CD8-positive, alpha-beta memory T cell (primary cell): ENCODE data around the gene TBX18. TPM values are rescaled to one million over a fixed set of nuclear protein-coding genes. Genes with fewer than 3 reads are reported as not detected.

Experiments
- CTCF ChIA-PET: fragments of 350-600 bp; sonication (Branson Sonifier 250); formaldehyde crosslinking; loops from one replicate; lab custom pipeline; 2021; ENCODE audit warnings: antibody characterized with exemption; lab: Charles Lee
- POLR2A ChIA-PET: fragments of 350-600 bp; sonication (Branson Sonifier 250); formaldehyde crosslinking; loops from one replicate; lab custom pipeline; 2021; ENCODE audit warnings: antibody characterized with exemption; lab: Charles Lee
- DNase-seq, 5 donors: peaks; one replicate each; pipeline versions ENCODE4 v3.0.0 to v3.0.0-alpha.2; 2020 to 2022; ENCODE audit warnings: mixed read lengths in 1 of 5
- H3K27ac ChIP-seq: one replicate; pipeline ENCODE4 v1.7.0; 2013; ENCODE audit warnings: low read depth, mild to moderate bottlenecking, low read length, moderate library complexity
- H3K27me3 ChIP-seq: 2 replicates; pipeline ENCODE4 v1.7.0; 2013; ENCODE audit warnings: low read length, mild to moderate bottlenecking; ENCODE audit not compliant: insufficient read depth, poor library complexity, severe bottlenecking
- H3K36me3 ChIP-seq: 2 replicates; pipeline ENCODE4 v1.7.0; 2013; ENCODE audit warnings: mild to moderate bottlenecking, low read length, moderate library complexity; ENCODE audit not compliant: insufficient read depth
- H3K4me1 ChIP-seq: 2 replicates; pipeline ENCODE4 v1.7.0; 2013; ENCODE audit warnings: mild to moderate bottlenecking, low read length, moderate library complexity; ENCODE audit not compliant: insufficient read depth
- H3K4me3 ChIP-seq: 2 replicates; pipeline ENCODE4 v1.7.0; 2013; ENCODE audit warnings: mild to moderate bottlenecking, low read length
- H3K9me3 ChIP-seq: 2 replicates; pipeline ENCODE4 v1.7.0; 2013; ENCODE audit warnings: mild to moderate bottlenecking, low read length
- H3K27ac Mint-ChIP-seq, 8 donors: one replicate each; pipeline ENCODE4 v1.8.0; 2020 to 2021; ENCODE audit warnings: mixed read lengths in 8 of 8, mild to moderate bottlenecking in 6 of 8, inconsistent platforms in 3 of 8, moderate library complexity in 3 of 8
- H3K27me3 Mint-ChIP-seq, 2 donors: one replicate each; pipeline ENCODE4 v1.8.0; 2020 to 2021; ENCODE audit warnings: mixed read lengths in 2 of 2, mild to moderate bottlenecking in 1 of 2, moderate library complexity in 1 of 2
- H3K36me3 Mint-ChIP-seq, 3 donors: one replicate each; pipeline ENCODE4 v1.8.0; 2020 to 2021; ENCODE audit warnings: mixed read lengths in 3 of 3, inconsistent platforms in 1 of 3, mild to moderate bottlenecking in 1 of 3
- H3K4me1 Mint-ChIP-seq, 3 donors: one replicate each; pipeline ENCODE4 v1.8.0; 2020 to 2021; ENCODE audit warnings: mixed read lengths in 3 of 3, inconsistent platforms in 1 of 3, mild to moderate bottlenecking in 1 of 3
- H3K4me3 Mint-ChIP-seq, 7 donors: one replicate each; pipeline ENCODE4 v1.8.0; 2020 to 2021; ENCODE audit warnings: mixed read lengths in 7 of 7, mild to moderate bottlenecking in 6 of 7, moderate library complexity in 4 of 7, inconsistent platforms in 2 of 7
- H3K9me3 Mint-ChIP-seq, 5 donors: one replicate each; pipeline ENCODE4 v1.8.0; 2020 to 2022; ENCODE audit warnings: mixed read lengths in 5 of 5, mild to moderate bottlenecking in 3 of 5, moderate library complexity in 2 of 5, inconsistent platforms in 1 of 5
- polyA plus RNA-seq: library from polyadenylated mRNA; unstranded; fragments of 300-500 nt; fragmentation: Illumina TruSeq; gene quantifications from one replicate; pipeline ENCODE4 v1.2.3, GENCODE V29; 2021
- total RNA-seq, 2 experiments: library from RNA; stranded (reverse); gene quantifications; one replicate each; pipeline ENCODE4 v1.2.3, GENCODE V29; 2021

Gene TBX18
- total and polyA plus RNA-seq, 3 experiments from 2014 or later = not detected

DNA sequence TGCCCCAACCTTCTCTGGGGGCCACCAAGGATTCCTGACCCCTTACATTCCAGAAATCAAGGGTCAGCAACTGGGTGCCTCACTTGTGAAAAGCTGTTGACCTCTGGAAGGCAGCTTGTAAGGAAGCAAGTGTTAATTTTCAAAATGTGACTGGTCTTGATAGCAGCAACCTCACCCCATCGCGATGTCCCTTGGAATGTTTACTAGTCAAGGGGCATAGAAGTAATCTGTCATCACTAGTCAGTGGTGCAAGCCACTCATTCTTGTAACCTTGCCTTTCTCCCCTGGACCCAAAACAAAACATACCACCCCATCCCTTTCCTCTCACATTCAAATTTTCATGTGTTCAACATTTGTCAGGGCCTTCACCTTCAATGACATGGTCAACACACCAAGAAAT lies 30.5 kb downstream of the TBX18 start:
- peaks cover 0 to 3% of the 10 kb centered on the region in 2 donors for H3K27me3 Mint-ChIP-seq

DNA sequence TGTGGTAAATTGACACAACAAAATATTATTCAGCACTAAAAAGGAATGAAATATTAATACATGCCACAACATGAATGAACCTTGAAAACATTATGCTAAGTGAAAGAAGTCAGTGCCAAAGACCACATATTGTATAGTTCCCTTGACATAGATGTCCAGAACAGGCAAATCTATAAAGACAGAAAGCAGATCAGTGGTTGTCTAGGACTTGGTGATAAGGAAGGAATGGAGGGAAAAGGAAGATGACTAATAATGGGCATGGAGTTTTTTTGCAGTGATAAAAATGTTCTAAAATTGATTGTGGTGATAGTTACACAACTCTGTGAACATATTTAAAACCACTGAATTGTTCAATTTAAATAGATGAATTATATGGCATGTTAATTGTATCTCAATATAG lies 32.5 kb downstream of the TBX18 start:
- Mint-ChIP-seq H3K36me3 (no peaks in the 10 kb centered on the region), H3K4me1 (no peaks in the 10 kb centered on the region), H3K27me3 (no peaks in the 10 kb centered on the region), H3K4me3 (no peak overlapping the region), H3K9me3 (peaks cover 0 to 3% (median 0%) of the 10 kb centered on the region in 5 donors), H3K27ac (no peak overlapping the region)
- Histone ChIP-seq H3K4me1 (no peaks in the 10 kb centered on the region), H3K4me3 (no peak overlapping the region), H3K36me3 (no peaks in the 10 kb centered on the region), H3K27me3 (no peaks in the 10 kb centered on the region), H3K27ac (no peak overlapping the region), H3K9me3 (no peaks in the 10 kb centered on the region)
- POLR2A ChIA-PET = no interaction called here
- no peak for DNase-seq
- CTCF ChIA-PET = no interaction called here

More for the DNA sequence above, 30.5 kb downstream of the TBX18 start:
- H3K27ac Mint-ChIP-seq = no peak overlapping the region
- Histone ChIP-seq H3K4me1 (no peaks in the 10 kb centered on the region), H3K4me3 (no peak overlapping the region), H3K27ac (no peak overlapping the region), H3K9me3 (no peaks in the 10 kb centered on the region), H3K27me3 (no peaks in the 10 kb centered on the region), H3K36me3 (no peaks in the 10 kb centered on the region)
- no peaks in the 10 kb centered on the region for H3K36me3 Mint-ChIP-seq
- no peak overlapping the region for H3K4me3 Mint-ChIP-seq
- H3K9me3 Mint-ChIP-seq = peaks cover 0 to 2% (median 0%) of the 10 kb centered on the region in 5 donors
- H3K4me1 Mint-ChIP-seq = no peaks in the 10 kb centered on the region
- ChIA-PET POLR2A (no interaction called here), CTCF (no interaction called here)
- no peak for DNase-seq

DNA sequence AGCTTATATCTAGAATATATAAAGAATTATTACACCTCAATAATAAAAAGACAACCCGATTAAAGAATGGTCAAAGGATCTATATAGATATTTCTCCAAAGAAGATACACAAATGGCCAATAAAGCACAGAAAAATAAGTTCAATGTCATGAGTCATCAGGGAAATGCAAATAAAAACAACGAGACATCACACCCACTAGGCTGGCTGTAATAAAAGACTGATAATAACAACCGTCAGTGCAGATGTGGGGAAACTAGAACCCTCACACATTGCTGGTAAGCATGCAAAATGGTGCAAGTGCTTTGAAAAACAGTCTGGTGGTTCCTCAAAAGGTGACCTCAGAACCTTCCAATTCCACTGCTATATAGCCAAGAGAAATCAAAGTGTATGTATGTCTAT lies 33.0 kb downstream of the TBX18 start:
- no peak overlapping the region for H3K4me3 Mint-ChIP-seq
- no peaks in the 10 kb centered on the region for H3K4me1 Mint-ChIP-seq
- CTCF ChIA-PET = no interaction called here

DNA sequence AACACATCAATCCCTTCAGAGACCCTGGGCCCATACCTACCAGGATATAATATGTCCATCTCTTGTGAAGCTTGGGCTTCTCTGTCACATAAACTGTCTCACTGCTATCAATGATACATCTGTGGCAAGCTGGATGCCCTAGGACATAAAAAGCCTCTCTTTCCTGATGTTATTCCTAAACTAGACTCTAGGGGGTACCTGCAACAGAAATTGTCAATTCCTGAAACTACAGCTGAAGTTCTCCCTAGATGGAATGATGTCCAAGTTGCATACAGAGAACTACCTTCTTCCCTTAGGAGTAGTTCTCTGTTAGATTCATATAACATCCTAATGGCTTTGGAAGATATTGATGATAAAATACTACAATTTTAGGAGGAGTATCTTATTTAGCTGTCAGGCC lies 35.8 kb downstream of the TBX18 start:
- H3K27me3 Mint-ChIP-seq = no peaks in the 10 kb centered on the region
- no peak overlapping the region for H3K27ac Mint-ChIP-seq
- H3K36me3 ChIP-seq = no peaks in the 10 kb centered on the region
- no peaks in the 10 kb centered on the region for H3K4me1 Mint-ChIP-seq
- no peak overlapping the region for H3K4me3 Mint-ChIP-seq
- H3K4me1 ChIP-seq = no peaks in the 10 kb centered on the region
- H3K4me3 ChIP-seq = no peak overlapping the region
- DNase-seq = no peak
- H3K9me3 ChIP-seq = no peaks in the 10 kb centered on the region
- no peaks in the 10 kb centered on the region for H3K27me3 ChIP-seq
- H3K9me3 Mint-ChIP-seq = peaks cover 0 to 3% (median 0%) of the 10 kb centered on the region in 5 donors
- POLR2A ChIA-PET = no interaction called here
- no peaks in the 10 kb centered on the region for H3K36me3 Mint-ChIP-seq
- CTCF ChIA-PET = no interaction called here
- no peak overlapping the region for H3K27ac ChIP-seq

More for the DNA sequence above, 33.0 kb downstream of the TBX18 start:
- no peaks in the 10 kb centered on the region for H3K36me3 Mint-ChIP-seq
- Histone ChIP-seq H3K27ac (no peak overlapping the region), H3K9me3 (no peaks in the 10 kb centered on the region), H3K36me3 (no peaks in the 10 kb centered on the region), H3K4me3 (no peak overlapping the region), H3K27me3 (no peaks in the 10 kb centered on the region), H3K4me1 (no peaks in the 10 kb centered on the region)
- H3K9me3 Mint-ChIP-seq = peaks cover 0 to 3% (median 0%) of the 10 kb centered on the region in 5 donors
- POLR2A ChIA-PET = no interaction called here
- DNase-seq = no peak
- no peaks in the 10 kb centered on the region for H3K27me3 Mint-ChIP-seq
- no peak overlapping the region for H3K27ac Mint-ChIP-seq

DNA sequence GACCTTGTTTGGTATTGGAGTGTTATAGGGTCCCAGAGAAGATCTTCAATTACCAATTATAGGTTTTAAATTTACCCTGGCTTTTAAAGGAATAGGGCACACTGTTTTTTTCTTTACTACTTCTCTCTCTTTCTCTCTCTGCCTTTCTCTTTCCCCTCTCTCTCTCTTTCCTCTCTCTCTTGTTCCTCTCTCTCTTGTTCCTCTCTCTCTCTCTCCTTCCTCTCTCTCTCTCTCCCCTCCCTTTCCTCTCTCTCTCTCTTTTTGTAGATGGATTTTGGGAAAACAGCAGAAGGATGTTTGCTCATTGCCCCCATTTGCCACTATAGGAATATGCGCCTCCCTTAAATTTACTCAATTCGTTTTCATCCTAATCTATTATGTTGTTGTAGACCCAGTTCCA lies 45.2 kb downstream of the TBX18 start:
- Histone ChIP-seq H3K4me1 (no peaks in the 10 kb centered on the region), H3K9me3 (no peaks in the 10 kb centered on the region), H3K36me3 (no peaks in the 10 kb centered on the region), H3K27ac (no peak overlapping the region), H3K27me3 (no peaks in the 10 kb centered on the region), H3K4me3 (no peak overlapping the region)
- CTCF ChIA-PET = no interaction called here
- H3K27ac Mint-ChIP-seq = no peak overlapping the region
- no peaks in the 10 kb centered on the region for H3K9me3 Mint-ChIP-seq
- POLR2A ChIA-PET = no interaction called here
- peaks cover 0 to 2% of the 10 kb centered on the region in 2 donors for H3K27me3 Mint-ChIP-seq
- H3K4me1 Mint-ChIP-seq = no peaks in the 10 kb centered on the region
- DNase-seq = no peak
- no peaks in the 10 kb centered on the region for H3K36me3 Mint-ChIP-seq
- no peak overlapping the region for H3K4me3 Mint-ChIP-seq

DNA sequence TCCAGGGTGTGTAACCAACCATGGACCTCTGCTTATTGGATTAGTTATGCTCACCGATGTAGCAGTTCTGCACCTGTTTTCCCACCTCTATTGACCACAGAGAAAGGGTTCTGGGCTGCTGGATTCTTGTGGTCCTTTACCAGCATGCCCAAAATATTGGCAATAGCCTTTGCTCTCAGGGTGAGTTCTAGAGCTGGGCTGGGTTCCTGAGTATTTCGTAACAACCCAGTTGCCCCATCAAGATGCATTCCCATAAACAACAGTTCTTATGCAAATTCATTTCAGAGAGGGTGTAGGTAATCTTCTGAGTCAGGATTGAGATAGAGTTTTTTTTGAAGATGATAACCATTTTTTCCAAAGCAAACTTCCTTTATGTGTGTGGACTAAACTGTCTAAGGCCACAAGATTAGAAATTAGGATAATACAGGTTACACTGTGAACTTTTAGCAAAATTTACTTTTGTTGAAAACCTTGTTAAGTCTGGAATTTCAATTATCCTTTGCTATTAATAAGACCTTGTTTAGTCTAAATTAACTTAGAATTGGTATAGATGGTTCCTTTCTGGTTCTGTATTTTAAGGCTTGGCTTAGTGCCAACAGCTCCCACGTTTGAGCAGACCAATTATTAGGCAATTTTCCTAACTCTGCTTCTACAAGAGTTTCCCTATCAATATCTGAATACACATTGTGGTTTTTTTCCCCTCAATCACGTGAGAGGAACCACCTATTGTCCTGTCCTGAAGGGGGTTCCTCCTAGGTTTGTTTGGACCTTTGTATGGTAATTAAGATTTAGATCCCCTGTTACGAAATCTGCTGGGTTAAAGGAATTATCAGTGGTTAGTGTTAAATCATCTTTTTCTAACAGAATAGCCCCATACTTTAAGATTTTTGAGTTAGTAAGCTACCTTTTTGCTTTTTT lies 46.1 kb downstream of the TBX18 start:
- H3K4me1 Mint-ChIP-seq = no peaks in the 10 kb centered on the region
- no peak overlapping the region for H3K4me3 Mint-ChIP-seq
- DNase-seq = no peak
- H3K4me3 ChIP-seq = no peak overlapping the region
- POLR2A ChIA-PET = no interaction called here
- no peaks in the 10 kb centered on the region for H3K36me3 Mint-ChIP-seq
- H3K9me3 Mint-ChIP-seq = no peaks in the 10 kb centered on the region
- H3K36me3 ChIP-seq = no peaks in the 10 kb centered on the region
- H3K27me3 Mint-ChIP-seq = peaks cover 0 to 2% of the 10 kb centered on the region in 2 donors
- H3K4me1 ChIP-seq = no peaks in the 10 kb centered on the region
- H3K9me3 ChIP-seq = no peaks in the 10 kb centered on the region
- H3K27ac ChIP-seq = no peak overlapping the region
- no peaks in the 10 kb centered on the region for H3K27me3 ChIP-seq
- H3K27ac Mint-ChIP-seq = no peak overlapping the region
- CTCF ChIA-PET = no interaction called here

DNA sequence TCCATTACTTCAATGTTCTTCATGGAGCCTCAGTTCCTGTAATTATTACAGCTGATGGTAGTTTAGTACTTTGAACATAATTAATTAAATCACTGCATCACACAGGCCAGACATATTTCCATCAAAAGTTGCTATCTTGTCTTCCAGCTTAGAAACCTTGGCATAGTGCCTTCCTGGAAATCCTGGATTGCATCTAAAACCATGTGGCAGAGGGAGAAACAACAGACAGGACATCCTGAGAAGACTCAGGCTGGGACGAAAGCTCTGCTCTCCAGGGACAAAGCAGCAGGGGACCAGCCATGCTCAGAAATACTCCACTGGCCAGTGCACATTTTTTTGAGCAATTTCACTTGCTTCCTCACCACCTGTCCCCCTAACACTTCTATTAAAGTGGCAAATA lies 55.3 kb downstream of the TBX18 start:
- no peak overlapping the region for H3K27ac ChIP-seq
- H3K4me3 ChIP-seq = no peak overlapping the region
- ChIA-PET POLR2A (no interaction called here), CTCF (no interaction called here)
- H3K27me3 ChIP-seq = no peaks in the 10 kb centered on the region
- DNase-seq = no peak
- no peaks in the 10 kb centered on the region for H3K4me1 Mint-ChIP-seq
- H3K4me3 Mint-ChIP-seq = no peak overlapping the region
- H3K4me1 ChIP-seq = no peaks in the 10 kb centered on the region
- H3K27me3 Mint-ChIP-seq = no peaks in the 10 kb centered on the region
- H3K27ac Mint-ChIP-seq = no peak overlapping the region
- no peaks in the 10 kb centered on the region for H3K36me3 Mint-ChIP-seq
- H3K36me3 ChIP-seq = no peaks in the 10 kb centered on the region
- no peaks in the 10 kb centered on the region for H3K9me3 ChIP-seq
- H3K9me3 Mint-ChIP-seq = peaks cover 0 to 9% (median 4%) of the 10 kb centered on the region in 5 donors

DNA sequence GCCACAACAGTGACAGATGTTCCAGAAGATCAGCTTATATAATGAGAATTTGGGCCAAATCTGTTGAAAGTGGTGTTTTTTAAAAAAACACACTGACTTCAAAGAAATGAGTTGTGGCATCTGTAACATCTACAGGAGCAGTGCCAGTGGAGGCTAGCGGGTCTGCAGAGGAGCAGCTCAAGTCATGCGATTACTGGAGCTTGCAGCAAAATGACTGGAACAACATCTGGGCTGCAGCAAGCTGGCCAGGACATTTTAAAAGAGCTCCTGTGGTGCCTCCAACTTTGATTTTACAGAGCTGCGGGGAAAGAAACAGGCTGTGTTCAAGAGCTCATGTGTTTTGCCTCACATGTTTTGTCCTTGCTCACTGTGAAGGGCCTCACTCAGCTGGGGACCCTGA lies 57.2 kb downstream of the TBX18 start:
- H3K4me1 ChIP-seq = no peaks in the 10 kb centered on the region
- H3K27me3 ChIP-seq = no peaks in the 10 kb centered on the region
- ChIA-PET POLR2A (no interaction called here), CTCF (no interaction called here)
- Mint-ChIP-seq H3K27ac (no peak overlapping the region), H3K4me3 (no peak overlapping the region), H3K9me3 (peaks cover 0 to 13% (median 1%) of the 10 kb centered on the region in 5 donors), H3K36me3 (no peaks in the 10 kb centered on the region), H3K27me3 (no peaks in the 10 kb centered on the region), H3K4me1 (no peaks in the 10 kb centered on the region)
- H3K36me3 ChIP-seq = no peaks in the 10 kb centered on the region
- no peaks in the 10 kb centered on the region for H3K9me3 ChIP-seq
- no peak overlapping the region for H3K27ac ChIP-seq
- no peak for DNase-seq
- no peak overlapping the region for H3K4me3 ChIP-seq
